Body of pancreas (tissue), 4 donors: ENCODE measurements around the gene KERA.

Source experiments
- POLR2A ChIP-seq, 3 donors: fragments of 450-650 bp; IDR thresholded peaks; one replicate each; pipeline ENCODE4 v1.6.1; 2016; ENCODE audit warnings: antibody characterized with exemption in 3 of 3, mild to moderate bottlenecking in 2 of 3
- TF ChIP-seq, protein P1 (sequence below), 7 experiments: fragments of 450-650 bp in 4 of 7; fragments of 200-600 bp in 3 of 7; sonication (generic) in 3 of 7; IDR thresholded peaks; one replicate each; pipeline ENCODE4 v1.5.1; 2016 to 2019; ENCODE audit warnings: antibody characterized with exemption in 7 of 7

DNA sequence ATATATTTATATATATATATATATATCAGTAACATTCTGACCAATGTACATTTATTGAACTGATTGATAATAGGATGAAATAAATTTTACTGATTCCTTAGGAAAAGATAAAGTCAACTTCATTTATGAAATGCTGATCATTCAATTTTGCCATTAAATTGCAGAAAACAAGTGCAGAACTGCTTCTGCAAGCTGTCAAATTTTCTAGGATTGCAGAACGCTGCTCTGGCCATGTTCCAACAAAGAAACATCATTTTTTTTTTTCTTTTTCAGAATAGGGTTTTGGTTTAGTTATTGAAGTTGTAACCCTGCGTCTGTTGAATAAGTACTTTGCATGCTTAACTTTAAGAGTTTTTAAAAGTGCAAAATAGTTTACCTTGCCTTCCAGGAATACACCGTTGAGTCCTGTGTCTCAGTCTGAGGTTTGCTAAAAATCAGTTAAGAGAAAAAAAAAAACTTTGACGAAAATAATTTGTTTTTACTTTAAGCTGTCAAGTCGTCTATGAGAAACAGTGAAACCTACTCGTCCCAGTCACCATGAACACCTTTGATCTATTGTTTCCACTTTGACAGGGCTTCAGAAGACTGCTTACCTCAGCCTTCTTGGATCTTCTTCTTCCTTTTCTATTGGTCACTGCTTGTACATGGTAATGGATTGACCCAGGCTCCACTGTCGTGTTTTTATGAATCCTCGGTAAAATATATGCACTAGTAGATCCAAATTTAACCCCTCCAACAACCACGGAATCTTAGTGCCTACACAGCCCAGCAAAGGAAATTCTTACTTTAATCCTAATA is at the start of gene KERA:
- TF ChIP-seq POLR2A (IDR thresholded peaks at IDR 0.05), result no peak
- TF ChIP-seq, protein P1, sequence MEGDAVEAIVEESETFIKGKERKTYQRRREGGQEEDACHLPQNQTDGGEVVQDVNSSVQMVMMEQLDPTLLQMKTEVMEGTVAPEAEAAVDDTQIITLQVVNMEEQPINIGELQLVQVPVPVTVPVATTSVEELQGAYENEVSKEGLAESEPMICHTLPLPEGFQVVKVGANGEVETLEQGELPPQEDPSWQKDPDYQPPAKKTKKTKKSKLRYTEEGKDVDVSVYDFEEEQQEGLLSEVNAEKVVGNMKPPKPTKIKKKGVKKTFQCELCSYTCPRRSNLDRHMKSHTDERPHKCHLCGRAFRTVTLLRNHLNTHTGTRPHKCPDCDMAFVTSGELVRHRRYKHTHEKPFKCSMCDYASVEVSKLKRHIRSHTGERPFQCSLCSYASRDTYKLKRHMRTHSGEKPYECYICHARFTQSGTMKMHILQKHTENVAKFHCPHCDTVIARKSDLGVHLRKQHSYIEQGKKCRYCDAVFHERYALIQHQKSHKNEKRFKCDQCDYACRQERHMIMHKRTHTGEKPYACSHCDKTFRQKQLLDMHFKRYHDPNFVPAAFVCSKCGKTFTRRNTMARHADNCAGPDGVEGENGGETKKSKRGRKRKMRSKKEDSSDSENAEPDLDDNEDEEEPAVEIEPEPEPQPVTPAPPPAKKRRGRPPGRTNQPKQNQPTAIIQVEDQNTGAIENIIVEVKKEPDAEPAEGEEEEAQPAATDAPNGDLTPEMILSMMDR (IDR thresholded peaks at IDR 0.05), result no peak
